VCaP (cell line): Measurements from ENCODE around the gene NEUROD4.

Source experiments
- H3K27ac ChIP-seq: fragments of 450-650 bp; 2 replicates; pipeline ENCODE4 v1.5.1; 2017
- CTCF ChIP-seq: fragments of 450-650 bp; conservative IDR thresholded peaks from 2 replicates; pipeline ENCODE4 v1.5.1; 2017; ENCODE audit warnings: mild to moderate bottlenecking, moderate library complexity

The NEUROD4 gene

GRCh38 chr12:55074806-55075205 is 55.0 kb downstream of the NEUROD4 start:
- TF ChIP-seq CTCF, result no peak
- no peak overlapping the region for H3K27ac ChIP-seq
